HG03095 (cell line): ENCODE measurements around the gene EVL.

Experiments used
- ATAC-seq: cut with Tn5 transposase; IDR thresholded peaks from one replicate; pipeline ENCODE4 v1.9.1; 2021; ENCODE audit warnings: moderate library complexity; ENCODE audit not compliant: unreplicated experiment

Gene EVL

GRCh38 chr14:100142073-100143040 lies 77.1 kb downstream of the EVL start:
- ATAC-seq, result no peak

- ATAC-seq, result no peak
These were observed 78.3 kb downstream of the EVL start for GRCh38 chr14:100143523-100143922.

GRCh38 chr14:100143934-100144333 lies 78.7 kb downstream of the EVL start:
- ATAC-seq, result no peak

- no peak for ATAC-seq
These were observed 79.4 kb downstream of the EVL start for GRCh38 chr14:100144645-100144995.

- ATAC-seq, result no peak
These were observed 79.9 kb downstream of the EVL start for GRCh38 chr14:100144996-100145646.

- ATAC-seq, result no peak
These were observed 80.7 kb downstream of the EVL start for GRCh38 chr14:100145682-100146464.

- no peak for ATAC-seq
These were observed 81.4 kb downstream of the EVL start for GRCh38 chr14:100146531-100147091.

- no peak for ATAC-seq
These were observed 82.0 kb downstream of the EVL start for GRCh38 chr14:100147181-100147631.

- no peak for ATAC-seq
These were observed 82.7 kb downstream of the EVL start for GRCh38 chr14:100147691-100148464.

- no peak for ATAC-seq
These were observed 83.9 kb downstream of the EVL start for GRCh38 chr14:100148837-100149731.

- ATAC-seq, result no peak
These were observed 84.8 kb downstream of the EVL start for GRCh38 chr14:100149851-100150611.

- ATAC-seq, result no peak
These were observed 85.8 kb downstream of the EVL start for GRCh38 chr14:100150932-100151587.

GRCh38 chr14:100152091-100152490 lies 86.9 kb downstream of the EVL start:
- ATAC-seq, result no peak

- ATAC-seq, result no peak
These were observed 88.3 kb downstream of the EVL start for GRCh38 chr14:100153560-100153959.

- no peak for ATAC-seq
These were observed 89.9 kb downstream of the EVL start for GRCh38 chr14:100155049-100155621.

- no peak for ATAC-seq
These were observed 90.8 kb downstream of the EVL start for GRCh38 chr14:100155756-100156616.

GRCh38 chr14:100156776-100157175 lies 91.6 kb downstream of the EVL start:
- ATAC-seq, result no peak
